Stimulated activated CD8-positive, alpha-beta memory T cell treated with anti-CD3 and anti-CD28 coated beads, Interleukin-7, amount 100 ng/mL, for 1 hour (primary cell): ENCODE measurements around the gene SLC19A1.

Experiments used
- DNase-seq, 2 donors: peaks; one replicate each; pipeline ENCODE4 v3.0.0-alpha.2; 2020; ENCODE audit warnings: low read depth in 2 of 2

SLC19A1 gene

GRCh38 chr21:45492765-45493164 is 49.5 kb downstream of the SLC19A1 start:
- DNase-seq: no peak

- DNase-seq: no peak
These were observed 50.6 kb downstream of the SLC19A1 start for GRCh38 chr21:45491623-45492022.

- no peak for DNase-seq
These were observed 51.2 kb downstream of the SLC19A1 start for GRCh38 chr21:45491056-45491455.

GRCh38 chr21:45490049-45490731 is 52.0 kb downstream of the SLC19A1 start:
- no peak for DNase-seq

- DNase-seq: no peak
These were observed 52.6 kb downstream of the SLC19A1 start for GRCh38 chr21:45489722-45489982.

- DNase-seq: no peak
These were observed 53.1 kb downstream of the SLC19A1 start for GRCh38 chr21:45488931-45489721.

GRCh38 chr21:45487891-45488600 is 54.2 kb downstream of the SLC19A1 start:
- DNase-seq: no peak

GRCh38 chr21:45487161-45487806 is 55.0 kb downstream of the SLC19A1 start:
- DNase-seq: no peak

- DNase-seq: no peak
These were observed 55.6 kb downstream of the SLC19A1 start for GRCh38 chr21:45486443-45487160.

GRCh38 chr21:45485686-45486442 is 56.4 kb downstream of the SLC19A1 start:
- DNase-seq: no peak

GRCh38 chr21:45484318-45484717 is 57.9 kb downstream of the SLC19A1 start:
- no peak for DNase-seq

- no peak for DNase-seq
These were observed 59.1 kb downstream of the SLC19A1 start for GRCh38 chr21:45482899-45483821.

- no peak for DNase-seq
These were observed 60.0 kb downstream of the SLC19A1 start for GRCh38 chr21:45481977-45482898.

GRCh38 chr21:45481566-45481965 is 60.7 kb downstream of the SLC19A1 start:
- no peak for DNase-seq

- no peak for DNase-seq
These were observed 61.3 kb downstream of the SLC19A1 start for GRCh38 chr21:45480701-45481500.

- no peak for DNase-seq
These were observed 62.3 kb downstream of the SLC19A1 start for GRCh38 chr21:45479691-45480675.
